ENCODE results near the gene ONECUT2. TPM values are rescaled to one million over a fixed set of nuclear protein-coding genes. Genes with fewer than 3 reads are reported as not detected.

The ONECUT2 gene
- total RNA-seq, 1 donor from 2014 or later: 0.32 TPM

- no peak for DNase-seq (ENCODE audit: low spot score)
These were observed 4.2 kb upstream of the ONECUT2 start for GRCh38 chr18:57431002-57431382.

- DNase-seq (ENCODE audit: low spot score): no peak
These were observed 3.6 kb upstream of the ONECUT2 start for GRCh38 chr18:57431467-57432080.

- no peak for DNase-seq (ENCODE audit: low spot score)
These were observed 3.0 kb upstream of the ONECUT2 start for GRCh38 chr18:57432140-57432539.

GRCh38 chr18:57432751-57433400 is 2.3 kb upstream of the ONECUT2 start:
- no peak for DNase-seq (ENCODE audit: low spot score)

- no peak for DNase-seq (ENCODE audit: low spot score)
These were observed 1.7 kb upstream of the ONECUT2 start for GRCh38 chr18:57433482-57433881.

GRCh38 chr18:57433934-57434535 is 1.1 kb upstream of the ONECUT2 start:
- DNase-seq (ENCODE audit: low spot score): no peak

GRCh38 chr18:57435846-57436190 is 644 bp downstream of the ONECUT2 start:
- no peak for DNase-seq (ENCODE audit: low spot score)

- no peak for DNase-seq (ENCODE audit: low spot score)
These were observed 1.2 kb downstream of the ONECUT2 start for GRCh38 chr18:57436191-57436964.

- no peak for DNase-seq (ENCODE audit: low spot score)
These were observed 1.8 kb downstream of the ONECUT2 start for GRCh38 chr18:57436965-57437333.

- no peak for DNase-seq (ENCODE audit: low spot score)
These were observed 2.2 kb downstream of the ONECUT2 start for GRCh38 chr18:57437402-57437765.

- no peak for DNase-seq (ENCODE audit: low spot score)
These were observed 2.8 kb downstream of the ONECUT2 start for GRCh38 chr18:57437766-57438671.

- DNase-seq (ENCODE audit: low spot score): no peak
These were observed 3.8 kb downstream of the ONECUT2 start for GRCh38 chr18:57438743-57439608.

GRCh38 chr18:57439609-57439968 is 4.4 kb downstream of the ONECUT2 start:
- no peak for DNase-seq (ENCODE audit: low spot score)

GRCh38 chr18:57439985-57440330 is 4.8 kb downstream of the ONECUT2 start:
- no peak for DNase-seq (ENCODE audit: low spot score)

GRCh38 chr18:57440331-57441070 is 5.3 kb downstream of the ONECUT2 start:
- DNase-seq (ENCODE audit: low spot score): no peak

GRCh38 chr18:57441071-57441794 is 6.1 kb downstream of the ONECUT2 start:
- DNase-seq (ENCODE audit: low spot score): no peak

GRCh38 chr18:57443247-57443646 is 8.1 kb downstream of the ONECUT2 start:
- DNase-seq (ENCODE audit: low spot score): no peak

- no peak for DNase-seq (ENCODE audit: low spot score)
These were observed 8.5 kb downstream of the ONECUT2 start for GRCh38 chr18:57443702-57444101.

GRCh38 chr18:57444301-57444759 is 9.2 kb downstream of the ONECUT2 start:
- no peak for DNase-seq (ENCODE audit: low spot score)

Measured in mesenteric fat pad (tissue), 1 donor.